HepG2 (cell line): ENCODE measurements around the gene ZNF512B. TPM values are rescaled to one million over a fixed set of nuclear protein-coding genes. Genes with fewer than 3 reads are reported as not detected.

ENCODE experiments used
- ATAC-seq: fragments of 200-7000 bp; cut with Tn5 transposase; 3 replicates; pipeline ENCODE4 v1.9.1; 2020; ENCODE audit warnings: mild to moderate bottlenecking, moderate library complexity
- BruUV-seq: library from RNA; stranded (reverse); fragments of 400-500 nt; replicated peaks from 2 replicates; lab custom pipeline; 2021; lab: Mats Ljungman, UMichigan
- CTCF ChIA-PET: fragments of 300-600 bp; formaldehyde crosslinking; extraction: SDS; loops from one replicate; lab custom pipeline; 2021; ENCODE audit warnings: low total read pairs, inconsistent platforms, low intra/inter-chr PET ratio; lab: Yijun Ruan, JAX
- POLR2A ChIA-PET: fragments of 350-600 bp; sonication (Branson Sonifier 250); formaldehyde crosslinking; loops from one replicate; lab custom pipeline; 2020; ENCODE audit warnings: antibody characterized with exemption, inconsistent platforms; lab: Yijun Ruan, JAX
- DNase-seq: peaks from one replicate; pipeline ENCODE4 v3.0.0-alpha.2; 2015; ENCODE audit warnings: low spot score
- FAIRE-seq: peaks from 3 replicates; lab custom pipeline; 2011; peaks lifted over from hg19 to GRCh38; lab: Jason Lieb, UNC
- H2AFZ ChIP-seq: one replicate; pipeline ENCODE4 v1.6.1; 2011; ENCODE audit warnings: low read length, inconsistent platforms
- H3K27ac ChIP-seq: fragments of 300-600 bp; 3 replicates; pipeline ENCODE4 v1.8.0; 2011; ENCODE audit warnings: mixed run types, mild to moderate bottlenecking, mixed read lengths, low read length, inconsistent platforms; ENCODE audit not compliant: insufficient read depth; ENCODE audit errors: extremely low read length
- H3K27me3 ChIP-seq, 2 experiments: fragments of 200-600 bp in 1 of 2; 2 replicates in 1 of 2; 3 replicates in 1 of 2; pipeline versions ENCODE4 v1.6.0 to v1.8.0; 2011; ENCODE audit warnings: low read length in 2 of 2, mild to moderate bottlenecking in 2 of 2, moderate library complexity in 2 of 2, inconsistent platforms in 1 of 2; ENCODE audit not compliant: insufficient read depth in 2 of 2, control insufficient read depth in 1 of 2
- H3K36me3 ChIP-seq, 2 experiments: fragments of 200-600 bp in 1 of 2; replicated peaks in 1 of 2; 2 replicates in 1 of 2; 3 replicates in 1 of 2; pipeline versions ENCODE4 v1.5.1 to v1.8.0; 2011; ENCODE audit warnings: low read length in 2 of 2, inconsistent platforms in 1 of 2; ENCODE audit not compliant: insufficient read depth in 2 of 2, control insufficient read depth in 1 of 2
- H3K4me1 ChIP-seq: 2 replicates; pipeline ENCODE4 v1.5.1; 2012; ENCODE audit warnings: low read length, inconsistent platforms; ENCODE audit not compliant: insufficient read depth
- H3K4me2 ChIP-seq: 2 replicates; pipeline ENCODE4 v1.6.0; 2011; ENCODE audit warnings: low read depth, low read length, inconsistent platforms
- H3K4me3 ChIP-seq, 3 experiments: fragments of 200-600 bp in 1 of 3; sonication (generic), shearing (Covaris generic) in 1 of 3; replicated peaks in 1 of 3; 2 replicates each; pipeline ENCODE4 v1.5.1; 2011 to 2016; ENCODE audit warnings: low read length in 3 of 3, inconsistent platforms in 2 of 3, low read depth in 2 of 3, mild to moderate bottlenecking in 2 of 3, control low read depth in 1 of 3, mixed read lengths in 1 of 3; ENCODE audit not compliant: insufficient read depth in 1 of 3
- H3K79me2 ChIP-seq: one replicate; pipeline ENCODE4 v1.6.1; 2011; ENCODE audit warnings: low read length, inconsistent platforms; ENCODE audit not compliant: insufficient read depth
- H3K9ac ChIP-seq: 2 replicates; pipeline ENCODE4 v1.6.0; 2011; ENCODE audit warnings: mild to moderate bottlenecking, low read depth, low read length, inconsistent platforms; ENCODE audit not compliant: insufficient read depth
- H3K9me3 ChIP-seq: 2 replicates; pipeline ENCODE4 v1.5.1; 2012; ENCODE audit warnings: mild to moderate bottlenecking, low read length
- H4K20me1 ChIP-seq: 2 replicates; pipeline ENCODE4 v1.6.0; 2011; ENCODE audit warnings: inconsistent platforms, mild to moderate bottlenecking, low read length, moderate library complexity; ENCODE audit not compliant: insufficient read depth
- ATRX ChIP-seq: sonication (generic); formaldehyde crosslinking; IDR thresholded peaks from 2 replicates; pipeline ENCODE4 v1.4.0; 2020; ENCODE audit warnings: missing genetic modification reagents, borderline replicate concordance
- BRD4 ChIP-seq: sonication (generic); formaldehyde crosslinking; IDR thresholded peaks from 2 replicates; pipeline ENCODE4 v1.4.0; 2020; ENCODE audit warnings: missing genetic modification reagents
- DNMT1 ChIP-seq: sonication (generic); formaldehyde crosslinking; IDR thresholded peaks from 2 replicates; pipeline ENCODE4 v1.5.1; 2020; ENCODE audit warnings: mild to moderate bottlenecking, missing genetic modification reagents
- EEA1 ChIP-seq: sonication (generic); formaldehyde crosslinking; IDR thresholded peaks from 2 replicates; pipeline ENCODE4 v1.5.1; 2020; ENCODE audit warnings: mild to moderate bottlenecking, missing genetic modification reagents, borderline replicate concordance
- HOXD1 ChIP-seq: sonication (generic); formaldehyde crosslinking; IDR thresholded peaks from 2 replicates; pipeline ENCODE4 v1.5.0; 2020; ENCODE audit warnings: missing genetic modification reagents
- JUND ChIP-seq: sonication (generic); formaldehyde crosslinking; IDR thresholded peaks from 2 replicates; pipeline ENCODE4 v1.8.0; 2022; ENCODE audit warnings: mild to moderate bottlenecking, missing genetic modification reagents
- MTA1 ChIP-seq: sonication (generic); formaldehyde crosslinking; IDR thresholded peaks from 2 replicates; pipeline ENCODE4 v1.4.0; 2020; ENCODE audit warnings: missing genetic modification reagents, mild to moderate bottlenecking, borderline replicate concordance
- MXI1 ChIP-seq: IDR thresholded peaks from 3 replicates; pipeline ENCODE4 v1.6.1; 2012; ENCODE audit warnings: low read depth, low read length, inconsistent platforms, borderline replicate concordance
- NFKB2 ChIP-seq: sonication (generic); formaldehyde crosslinking; IDR thresholded peaks from 2 replicates; pipeline ENCODE4 v1.4.0; 2020; ENCODE audit warnings: missing genetic modification reagents, borderline replicate concordance
- PHF20 ChIP-seq: sonication (generic); formaldehyde crosslinking; IDR thresholded peaks from 2 replicates; pipeline ENCODE4 v1.5.0; 2020; ENCODE audit warnings: mild to moderate bottlenecking, missing genetic modification reagents
- TAF15 ChIP-seq: fragments of 200-400 bp; formaldehyde crosslinking; IDR thresholded peaks from one replicate; pipeline ENCODE4 v1.6.1; 2018; ENCODE audit warnings: mild to moderate bottlenecking, low read depth, low read length; ENCODE audit not compliant: poor library complexity, severe bottlenecking
- ZNF256 ChIP-seq: sonication (generic); formaldehyde crosslinking; conservative IDR thresholded peaks from 2 replicates; pipeline ENCODE4 v1.4.0; 2020; ENCODE audit warnings: missing genetic modification reagents
- ZNF510 ChIP-seq: sonication (generic); formaldehyde crosslinking; IDR thresholded peaks from 2 replicates; pipeline ENCODE4 v1.4.0; 2020; ENCODE audit warnings: low read depth, mild to moderate bottlenecking, missing genetic modification reagents
- ZNF589 ChIP-seq: sonication (generic); formaldehyde crosslinking; conservative IDR thresholded peaks from 2 replicates; pipeline ENCODE4 v1.8.0; 2022; ENCODE audit warnings: mild to moderate bottlenecking, moderate library complexity, missing genetic modification reagents
- ZNF746 ChIP-seq: sonication (generic); formaldehyde crosslinking; IDR thresholded peaks from 2 replicates; pipeline ENCODE4 v1.8.0; 2022; ENCODE audit warnings: mild to moderate bottlenecking, missing genetic modification reagents
- ZNF839 ChIP-seq: sonication (generic); formaldehyde crosslinking; IDR thresholded peaks from 2 replicates; pipeline ENCODE4 v1.4.0; 2020; ENCODE audit warnings: missing genetic modification reagents, mild to moderate bottlenecking, borderline replicate concordance
- WGBS: methylation state at CpG from one replicate; pipeline ENCODE4 v1.1.6; 2017; ENCODE audit warnings: low lambda C conversion rate; 5-methylcytosine and 5-hydroxymethylcytosine counted together
- in situ Hi-C: cut with HindIII; loops from 2 replicates; pipeline ENCODE4 v1.10.0; 2017; ENCODE audit warnings: low pct_unique_long_range_greater_than_20kb; ENCODE audit not compliant: extremely low pct_ligation_motif_present
- intact Hi-C: fragments of 100-400 bp; cut with micrococcal nuclease; formaldehyde crosslinking; loops from one replicate; pipeline ENCODE4 v1.10.0; 2022; ENCODE audit not compliant: unreplicated experiment
- polyA plus RNA-seq, 8 experiments: library from polyadenylated mRNA; depleted of rRNA in 3 of 8; stranded (reverse) in 7 of 8; unstranded in 1 of 8; fragments of >200 nt; fragmentation: Illumina TruSeq in 4 of 8; extraction: Trizol in 4 of 8; gene quantifications; 2 replicates each; pipeline versions ENCODE4 v1.2.1 to v1.2.3, GENCODE V29; 2011 to 2016; ENCODE audit warnings: low read depth in 4 of 8, missing spikeins in 1 of 8, mixed read lengths in 1 of 8; ENCODE audit not compliant: insufficient read depth in 1 of 8
- total RNA-seq, 5 experiments: library from RNA; depleted of rRNA; stranded (reverse); fragments of >200 nt; fragmentation: Illumina TruSeq; extraction: Trizol; gene quantifications; 2 replicates each; pipeline ENCODE4 v1.2.3, GENCODE V29; 2016; ENCODE audit warnings: low read depth in 1 of 5
- TF ChIP-seq, protein P1 (sequence below): sonication (generic); formaldehyde crosslinking; IDR thresholded peaks from 2 replicates; pipeline ENCODE4 v1.9.0; 2022; ENCODE audit warnings: low read depth, missing genetic modification reagents
- TF ChIP-seq, protein P2 (sequence below): sonication (generic); formaldehyde crosslinking; IDR thresholded peaks from 2 replicates; pipeline ENCODE4 v1.4.0; 2020; ENCODE audit warnings: mild to moderate bottlenecking, missing genetic modification reagents

ZNF512B gene
- total and polyA plus RNA-seq, 2 of the 13 experiments (the other 11 are each of a cell fraction or from before 2014, with no cell fraction given) = 11.5 to 30.6 TPM

GRCh38 chr20:63957690-63958441, 11.9 kb downstream of the ZNF512B start:
- H3K4me2 ChIP-seq = peak overlapping the region; percentile 95
- peaks cover 21% of the 10 kb centered on the region for H4K20me1 ChIP-seq
- FAIRE-seq (no peak), ATAC-seq (peak; percentile 5), DNase-seq (peak; percentile 59)
- peak overlapping the region; percentile 83 for H3K27ac ChIP-seq
- H3K4me1 ChIP-seq = peaks cover 48% of the 10 kb centered on the region
- H3K9me3 ChIP-seq = no peaks in the 10 kb centered on the region
- H3K4me3 ChIP-seq = peak overlapping the region; percentile 61 to 100 (median 80); a peak in 5 of 6 replicates
- peaks cover 27% of the 10 kb centered on the region for H3K79me2 ChIP-seq
- 44% methylated on average over 13 of the region's 13 CpGs for WGBS
- peaks cover 28 to 34% of the 10 kb centered on the region in 2 experiments; a peak in 4 of 5 replicates for H3K36me3 ChIP-seq
- intact Hi-C loops = loop anchor here (1.0 kb wide), 1 partner anchor 12 kb away; no protein-coding TSS in a partner anchor
- POLR2A ChIA-PET = interaction anchor here (1.0 to 4.0 kb wide), 22 partner anchors 10 to 420 kb away, joined by 3 to 78 read pairs (median 8); partner anchors contain the start of genes ARFRP1, HELZ2, LKAAEAR1 and PRPF6
- no TSS peak for BruUV-seq
- peak overlapping the region; percentile 83; the same call in 1 of the 2 replicates for H3K9ac ChIP-seq
- no peaks in the 10 kb centered on the region for H3K27me3 ChIP-seq
- CTCF ChIA-PET = no interaction called here
- H2AFZ ChIP-seq = peak overlapping the region; percentile 35
- in situ Hi-C loops = no loop called here
- 0 out of 3 replicates have a peak, but pooled peaks have one; percentile 16 for TF ChIP-seq MXI1
- peak; percentile 58; the same call in 1 of the 2 replicates for TF ChIP-seq MTA1 (CRISPR knock-in tag)
- TF ChIP-seq, protein P1, sequence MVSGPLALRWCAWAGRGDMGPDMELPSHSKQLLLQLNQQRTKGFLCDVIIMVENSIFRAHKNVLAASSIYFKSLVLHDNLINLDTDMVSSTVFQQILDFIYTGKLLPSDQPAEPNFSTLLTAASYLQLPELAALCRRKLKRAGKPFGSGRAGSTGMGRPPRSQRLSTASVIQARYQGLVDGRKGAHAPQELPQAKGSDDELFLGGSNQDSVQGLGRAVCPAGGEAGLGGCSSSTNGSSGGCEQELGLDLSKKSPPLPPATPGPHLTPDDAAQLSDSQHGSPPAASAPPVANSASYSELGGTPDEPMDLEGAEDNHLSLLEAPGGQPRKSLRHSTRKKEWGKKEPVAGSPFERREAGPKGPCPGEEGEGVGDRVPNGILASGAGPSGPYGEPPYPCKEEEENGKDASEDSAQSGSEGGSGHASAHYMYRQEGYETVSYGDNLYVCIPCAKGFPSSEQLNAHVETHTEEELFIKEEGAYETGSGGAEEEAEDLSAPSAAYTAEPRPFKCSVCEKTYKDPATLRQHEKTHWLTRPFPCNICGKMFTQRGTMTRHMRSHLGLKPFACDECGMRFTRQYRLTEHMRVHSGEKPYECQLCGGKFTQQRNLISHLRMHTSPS (CRISPR knock-in tag) = peak; percentile 48; the same call in 1 of the 2 replicates
- 0 out of 2 replicates have a peak, but pooled peaks have one; percentile 27 for TF ChIP-seq JUND (CRISPR knock-in tag)
- 0 out of 2 replicates have a peak, but pooled peaks have one; percentile 22 for TF ChIP-seq ZNF256 (CRISPR knock-in tag)
- peak; percentile 30; the same call in 1 of the 2 replicates for TF ChIP-seq DNMT1 (CRISPR knock-in tag)
- 0 out of 2 replicates have a peak, but pooled peaks have one; percentile 0 for TF ChIP-seq ZNF589 (CRISPR knock-in tag)
- TF ChIP-seq, protein P2, sequence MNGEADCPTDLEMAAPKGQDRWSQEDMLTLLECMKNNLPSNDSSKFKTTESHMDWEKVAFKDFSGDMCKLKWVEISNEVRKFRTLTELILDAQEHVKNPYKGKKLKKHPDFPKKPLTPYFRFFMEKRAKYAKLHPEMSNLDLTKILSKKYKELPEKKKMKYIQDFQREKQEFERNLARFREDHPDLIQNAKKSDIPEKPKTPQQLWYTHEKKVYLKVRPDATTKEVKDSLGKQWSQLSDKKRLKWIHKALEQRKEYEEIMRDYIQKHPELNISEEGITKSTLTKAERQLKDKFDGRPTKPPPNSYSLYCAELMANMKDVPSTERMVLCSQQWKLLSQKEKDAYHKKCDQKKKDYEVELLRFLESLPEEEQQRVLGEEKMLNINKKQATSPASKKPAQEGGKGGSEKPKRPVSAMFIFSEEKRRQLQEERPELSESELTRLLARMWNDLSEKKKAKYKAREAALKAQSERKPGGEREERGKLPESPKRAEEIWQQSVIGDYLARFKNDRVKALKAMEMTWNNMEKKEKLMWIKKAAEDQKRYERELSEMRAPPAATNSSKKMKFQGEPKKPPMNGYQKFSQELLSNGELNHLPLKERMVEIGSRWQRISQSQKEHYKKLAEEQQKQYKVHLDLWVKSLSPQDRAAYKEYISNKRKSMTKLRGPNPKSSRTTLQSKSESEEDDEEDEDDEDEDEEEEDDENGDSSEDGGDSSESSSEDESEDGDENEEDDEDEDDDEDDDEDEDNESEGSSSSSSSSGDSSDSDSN (CRISPR knock-in tag) = 0 out of 2 replicates have a peak, but pooled peaks have one; percentile 9
- peak; percentile 68; the same call in 1 of the 2 replicates for TF ChIP-seq ZNF746 (CRISPR knock-in tag)
- TF ChIP-seq PHF20 (CRISPR knock-in tag) = no peak
- no peak for TF ChIP-seq ATRX
- TF ChIP-seq TAF15 = peak; percentile 73
- 0 out of 2 replicates have a peak, but pooled peaks have one; percentile 27 for TF ChIP-seq NFKB2 (CRISPR knock-in tag)
- peak; percentile 44; the same call in 1 of the 2 replicates for TF ChIP-seq BRD4 (CRISPR knock-in tag)
- TF ChIP-seq HOXD1 (CRISPR knock-in tag) = peak; percentile 63; the same call in 1 of the 2 replicates
- TF ChIP-seq EEA1 (CRISPR knock-in tag) = peak; percentile 23; the same call in 1 of the 2 replicates
- TF ChIP-seq ZNF510 (CRISPR knock-in tag) = 0 out of 2 replicates have a peak, but pooled peaks have one; percentile 0
- no peak for TF ChIP-seq ZNF839
